Cerebellar nuclear complex (tissue), 1 donor: ENCODE measurements around the gene ETS1.

Source experiments
- DNase-seq, 2 experiments: peaks; one replicate each; lab custom pipeline; 2025; lab: John Stamatoyannopoulos, UW

Gene ETS1

GRCh38 chr11:128500493-128500892 is 86.9 kb downstream of the ETS1 start:
- DNase-seq = no peak

- DNase-seq = no peak
Measured at GRCh38 chr11:128499613-128500253, 87.6 kb downstream of the ETS1 start.

GRCh38 chr11:128498721-128499245 is 88.6 kb downstream of the ETS1 start:
- no peak for DNase-seq

- no peak for DNase-seq
Measured at GRCh38 chr11:128497776-128498095, 89.6 kb downstream of the ETS1 start.

GRCh38 chr11:128497061-128497775 is 90.1 kb downstream of the ETS1 start:
- DNase-seq = no peak

GRCh38 chr11:128496692-128497060 is 90.7 kb downstream of the ETS1 start:
- DNase-seq = no peak

- no peak for DNase-seq
Measured at GRCh38 chr11:128496249-128496648, 91.1 kb downstream of the ETS1 start.

- DNase-seq = no peak
Measured at GRCh38 chr11:128494418-128495332, 92.7 kb downstream of the ETS1 start.

GRCh38 chr11:128493570-128493965 is 93.8 kb downstream of the ETS1 start:
- DNase-seq = no peak

- no peak for DNase-seq
Measured at GRCh38 chr11:128492903-128493569, 94.3 kb downstream of the ETS1 start.

GRCh38 chr11:128492461-128492860 is 94.9 kb downstream of the ETS1 start:
- no peak for DNase-seq

- DNase-seq = no peak
Measured at GRCh38 chr11:128491195-128491936, 96.0 kb downstream of the ETS1 start.

GRCh38 chr11:128490092-128490491 is 97.3 kb downstream of the ETS1 start:
- no peak for DNase-seq

GRCh38 chr11:128488471-128488870 is 98.9 kb downstream of the ETS1 start:
- no peak for DNase-seq

- no peak for DNase-seq
Measured at GRCh38 chr11:128487978-128488377, 99.4 kb downstream of the ETS1 start.

GRCh38 chr11:128484172-128484571 is 103.2 kb downstream of the ETS1 start:
- DNase-seq = no peak

GRCh38 chr11:128483211-128483788 is 104.1 kb downstream of the ETS1 start:
- DNase-seq = no peak

GRCh38 chr11:128482512-128483191 is 104.7 kb downstream of the ETS1 start:
- no peak for DNase-seq

- no peak for DNase-seq
Measured at GRCh38 chr11:128482092-128482491, 105.3 kb downstream of the ETS1 start.

GRCh38 chr11:128481135-128481534 is 106.2 kb downstream of the ETS1 start:
- DNase-seq = no peak
